ENCODE measurements around the gene MYCN.

- TF ChIP-seq CTCF (IDR thresholded peaks at IDR 0.05; ENCODE audit: low read depth, low read length) (no peak), MYC (IDR thresholded peaks at IDR 0.05; ENCODE audit: low read depth, low read length) (no peak), POLR2A (IDR thresholded peaks at IDR 0.05; ENCODE audit: extremely low read depth, insufficient read length) (no peak), MAX (IDR thresholded peaks at IDR 0.05; ENCODE audit: low read depth, low read length) (no peak)
These were observed 10.0 kb downstream of the MYCN start for GRCh38 chr2:15950088-15950952.

All from NB4 (cell line).